HG02840 (cell line): ENCODE measurements around the gene IFT74.
"Not testable (repeated sequence)": the region's sequence is repeated elsewhere in the genome, so short reads cannot be mapped to it uniquely, and the experiment has no call there.

Experiments used
- ATAC-seq: cut with Tn5 transposase; IDR thresholded peaks from one replicate; pipeline ENCODE4 v1.9.1; 2021; ENCODE audit warnings: mild to moderate bottlenecking, moderate library complexity, moderate number of reproducible peaks; ENCODE audit not compliant: unreplicated experiment, low FRiP score

IFT74 gene

DNA sequence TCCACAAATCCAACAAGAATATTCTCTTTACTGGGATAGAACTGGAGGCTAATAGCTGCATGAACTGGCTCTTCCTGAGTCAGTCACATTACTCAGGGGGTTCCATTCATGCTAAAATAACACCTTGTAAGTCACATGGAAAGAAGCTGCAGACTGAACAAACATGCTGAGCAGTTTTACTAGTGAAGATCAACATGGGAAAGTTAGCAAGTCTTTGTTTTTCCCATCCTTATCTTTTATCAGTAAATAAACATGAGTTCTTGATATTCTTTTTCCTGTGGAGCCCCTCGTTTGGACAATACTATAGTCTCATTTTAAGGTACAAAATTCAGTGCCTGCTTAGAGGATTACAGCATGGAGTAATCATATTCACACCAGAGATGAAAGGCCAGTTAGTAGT is 109.1 kb downstream of the IFT74 start:
- ATAC-seq: no peak

GRCh38 chr9:27073841-27074728 is 117.9 kb downstream of the IFT74 start:
- ATAC-seq: no peak

GRCh38 chr9:27078685-27079084 is 122.5 kb downstream of the IFT74 start:
- ATAC-seq: no peak

- ATAC-seq: no peak
These were observed 129.2 kb downstream of the IFT74 start for GRCh38 chr9:27085456-27085855.

GRCh38 chr9:27086818-27087680 is 130.8 kb downstream of the IFT74 start:
- ATAC-seq: no peak

DNA sequence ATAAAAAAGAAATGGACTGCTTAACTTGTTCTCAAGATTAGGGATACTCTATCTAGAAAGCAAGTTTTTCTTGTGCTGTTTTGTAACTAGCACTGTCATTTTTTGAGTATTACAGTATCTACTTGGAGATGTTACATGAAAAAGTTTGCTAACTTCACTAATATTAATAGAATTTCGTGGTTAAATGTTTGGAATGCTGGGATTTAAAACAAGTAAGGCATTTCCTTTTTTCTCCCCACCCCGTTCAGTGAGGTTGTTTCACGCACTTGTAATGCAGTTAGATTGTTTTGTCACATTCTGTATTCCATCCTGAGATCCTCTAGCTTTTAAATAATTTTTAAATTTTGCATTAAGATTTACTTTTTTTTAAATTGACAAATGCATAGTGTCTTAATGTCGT is 132.8 kb downstream of the IFT74 start:
- ATAC-seq: no peak

DNA sequence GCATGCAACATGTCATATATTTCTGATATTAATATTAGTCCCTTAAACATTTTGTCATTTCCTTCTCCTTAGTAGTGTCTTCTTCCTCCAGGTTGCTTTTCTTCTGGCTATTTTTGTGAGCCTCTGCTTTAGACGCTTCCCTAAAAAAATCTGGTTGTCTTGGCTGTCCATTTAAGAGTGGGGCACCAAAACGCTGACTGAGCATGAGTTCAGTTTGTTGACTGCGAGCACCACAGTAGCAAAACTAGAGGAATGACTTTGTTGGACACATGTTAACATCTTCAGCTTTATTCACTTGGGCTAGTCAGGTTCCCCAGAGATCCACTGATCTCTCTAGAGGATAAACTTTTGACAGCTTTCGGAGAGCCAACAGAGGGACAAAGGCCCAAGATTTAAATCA is 133.5 kb downstream of the IFT74 start:
- ATAC-seq: no peak

GRCh38 chr9:27090231-27090630 is 134.0 kb downstream of the IFT74 start:
- ATAC-seq: no peak

- ATAC-seq: no peak
These were observed 134.5 kb downstream of the IFT74 start for GRCh38 chr9:27090711-27091110.

DNA sequence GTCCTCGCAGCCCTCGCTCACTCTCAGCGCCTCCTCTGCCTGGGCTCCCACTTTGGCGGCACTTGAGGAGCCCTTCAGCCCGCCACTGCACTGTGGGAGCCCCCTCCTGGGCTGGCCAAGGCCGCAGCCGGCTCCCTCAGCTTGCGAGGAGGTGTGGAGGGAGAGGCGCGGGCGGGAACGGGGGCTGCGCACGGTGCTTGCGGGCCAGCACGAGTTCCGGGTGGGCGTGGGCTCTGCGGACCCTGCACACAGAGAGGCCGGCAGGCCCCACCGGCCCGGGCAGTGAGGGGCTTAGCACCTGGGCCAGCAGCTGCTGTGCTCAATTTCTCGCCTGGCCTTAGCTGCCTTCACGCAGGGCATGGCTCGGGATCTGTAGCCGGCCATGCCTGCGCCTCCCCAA is 136.3 kb downstream of the IFT74 start:
- ATAC-seq: not testable (repeated sequence)

- not testable (repeated sequence) for ATAC-seq
These were observed 137.3 kb downstream of the IFT74 start for GRCh38 chr9:27093384-27094067.

GRCh38 chr9:27094640-27095298 is 138.6 kb downstream of the IFT74 start:
- no peak for ATAC-seq

DNA sequence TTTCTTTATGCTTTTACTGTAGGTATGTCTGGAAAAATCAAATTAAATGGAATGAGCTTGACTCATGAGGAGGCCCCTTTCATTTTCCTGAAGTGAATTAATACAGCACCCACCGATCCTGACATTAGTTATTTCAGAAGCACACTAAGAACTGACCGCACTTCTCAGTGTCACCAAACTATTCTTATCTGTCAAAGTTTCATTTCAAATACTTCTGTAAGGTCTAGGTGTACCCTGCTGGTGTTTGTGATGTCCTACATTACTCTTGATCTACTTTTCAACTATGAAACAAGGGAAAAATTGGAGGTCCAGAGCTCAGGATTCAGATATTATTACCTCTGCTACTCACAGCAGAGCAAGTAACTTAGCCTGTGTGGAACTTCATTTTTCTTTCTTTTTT is 151.0 kb downstream of the IFT74 start:
- no peak for ATAC-seq

DNA sequence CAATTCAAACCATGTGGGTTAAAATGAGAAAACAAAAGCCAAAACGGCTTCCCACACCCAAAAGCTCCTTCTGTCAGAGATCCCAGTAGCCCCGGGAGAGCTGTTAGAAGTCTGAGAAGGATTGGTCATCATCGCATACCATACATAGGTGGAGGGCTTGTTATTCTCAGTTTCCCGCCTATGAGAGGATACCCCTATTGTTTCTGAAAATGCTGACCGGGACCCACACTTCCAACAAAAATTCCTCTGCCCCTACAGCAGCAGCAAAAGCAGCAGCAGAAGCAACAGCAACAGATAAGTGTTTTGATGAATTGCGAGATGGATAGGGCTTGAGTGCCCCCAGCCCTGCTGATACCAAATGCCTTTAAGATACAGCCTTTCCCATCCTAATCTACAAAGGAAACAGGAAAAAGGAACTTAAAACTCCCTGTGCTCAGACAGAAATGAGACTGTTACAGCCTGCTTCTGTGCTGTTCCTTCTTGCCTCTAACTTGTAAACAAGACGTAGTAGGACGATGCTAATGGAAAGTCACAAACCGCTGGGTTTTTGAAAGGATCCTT is 152.8 kb downstream of the IFT74 start, which contains the start of gene TEK:
Gene TEK, plus strand, starts transcription at position 245 of the 561 bp plus-strand sequence. CDS start 366 bp downstream, outside the sequence.
- no peak for ATAC-seq

DNA sequence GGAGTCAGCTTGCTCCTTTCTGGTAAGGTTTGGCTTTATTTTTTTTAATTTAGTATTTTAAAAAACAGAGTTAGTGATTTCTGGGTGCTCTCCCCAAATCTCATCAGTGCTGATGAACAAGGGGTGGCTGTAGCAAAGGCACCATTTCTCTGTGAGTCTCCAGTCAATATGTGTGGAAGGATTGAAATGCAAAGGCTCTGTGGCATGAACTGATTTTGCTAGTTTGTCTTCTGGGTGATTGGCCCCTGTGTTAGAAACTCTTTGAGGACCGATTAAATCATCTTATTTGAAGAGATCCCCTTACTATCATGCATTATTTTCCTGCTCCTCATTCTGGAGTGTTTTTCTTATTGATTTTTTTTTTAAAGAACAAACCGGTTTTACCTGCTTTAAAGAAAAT is 153.4 kb downstream of the IFT74 start:
- no peak for ATAC-seq

DNA sequence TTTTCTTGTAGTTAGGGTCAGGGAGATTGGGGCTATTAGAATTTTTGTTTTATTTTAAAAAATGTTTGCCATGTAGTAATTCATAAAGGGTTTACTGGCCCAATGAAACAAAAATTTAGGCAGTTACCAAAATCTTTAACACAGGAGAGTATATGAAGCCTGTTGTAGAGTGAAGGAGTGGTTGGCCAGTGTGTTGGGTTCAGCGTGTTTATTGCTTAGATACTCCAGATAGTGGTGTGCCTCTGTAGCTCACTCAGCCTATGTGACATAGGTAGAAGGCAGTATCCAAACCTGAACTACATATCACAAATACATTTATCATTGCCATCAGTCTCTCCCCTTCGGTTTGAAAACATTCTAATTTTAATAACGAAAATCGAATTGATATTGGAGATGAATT is 154.0 kb downstream of the IFT74 start:
- no peak for ATAC-seq

GRCh38 chr9:27112235-27112634 is 156.0 kb downstream of the IFT74 start:
- ATAC-seq: no peak
